GM15510 (cell line): ENCODE data around the gene HCK.

ENCODE experiments used
- POLR2A ChIP-seq: IDR thresholded peaks from 3 replicates; pipeline ENCODE4 v1.6.1; 2011; ENCODE audit warnings: borderline replicate concordance; ENCODE audit not compliant: insufficient read length; ENCODE audit errors: extremely low read depth

HCK gene

DNA sequence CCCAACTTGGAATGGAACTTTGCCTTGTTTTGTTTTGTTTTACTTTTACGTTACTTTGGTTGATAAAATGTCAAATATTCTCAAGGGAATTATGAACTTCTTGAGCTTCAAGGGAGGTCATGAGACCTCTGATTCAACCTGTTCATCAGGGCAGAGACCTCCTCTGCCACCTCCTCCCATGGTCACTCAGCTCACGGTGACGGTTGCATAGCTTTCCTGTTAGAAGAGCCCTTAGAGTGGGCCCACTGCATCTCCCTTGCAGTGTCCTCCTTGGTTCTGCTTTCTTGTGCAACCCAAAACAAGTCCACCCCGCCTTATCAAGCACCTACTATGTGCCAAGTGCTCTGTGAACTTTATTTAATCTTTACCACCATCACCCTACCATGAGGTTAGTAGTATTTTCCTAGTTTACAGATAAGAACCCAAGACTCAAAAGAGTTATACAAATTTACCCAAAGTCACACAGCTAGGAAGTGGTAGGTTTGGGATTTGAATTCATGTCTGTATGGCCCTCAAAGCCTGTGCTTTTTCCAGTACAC, 72.9 kb downstream of the HCK start:
- TF ChIP-seq POLR2A, result no peak

- no peak for TF ChIP-seq POLR2A
Observed at GRCh38 chr20:32125506-32125905, 73.5 kb downstream of the HCK start.

DNA sequence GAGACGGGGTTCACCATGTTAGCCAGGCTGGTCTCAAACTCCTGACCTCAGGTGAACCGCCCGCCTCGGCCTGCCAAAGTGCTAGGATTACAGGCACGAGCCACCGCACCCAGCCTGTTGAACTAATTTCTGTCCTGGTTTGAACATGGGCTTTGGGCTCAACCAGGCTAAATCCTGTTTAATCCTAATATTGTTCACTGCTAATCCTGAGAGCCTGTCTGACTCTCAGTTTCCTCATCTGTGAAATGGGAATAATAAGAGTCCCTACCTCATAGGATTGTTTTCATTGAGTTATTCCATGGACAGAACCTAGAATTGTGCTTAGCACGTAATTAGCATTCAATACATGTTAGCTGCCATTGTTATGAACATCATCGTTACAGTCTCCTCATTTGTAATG, 74.9 kb downstream of the HCK start:
- no peak for TF ChIP-seq POLR2A

- TF ChIP-seq POLR2A, result no peak
Observed at GRCh38 chr20:32127347-32127746, 75.3 kb downstream of the HCK start.

- no peak for TF ChIP-seq POLR2A
Observed at GRCh38 chr20:32128167-32128566, 76.1 kb downstream of the HCK start.

DNA sequence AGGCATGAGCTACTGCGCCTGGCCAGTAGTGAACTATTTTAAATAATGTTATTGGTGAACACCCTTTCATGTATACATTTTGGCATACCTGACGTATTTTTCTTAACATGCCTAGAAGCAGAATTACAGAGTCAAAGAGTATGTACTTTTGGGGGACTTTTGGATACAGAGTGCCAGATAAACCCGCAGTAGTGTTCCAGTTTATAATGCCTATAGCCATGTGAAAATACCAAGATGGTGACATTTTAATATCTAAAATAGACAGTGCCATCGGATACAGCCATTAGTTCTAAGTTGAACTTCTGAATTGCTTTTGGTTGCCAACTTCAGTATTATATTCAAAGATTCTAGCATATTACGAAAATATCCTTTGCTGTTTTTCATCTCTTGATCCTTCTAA, 77.8 kb downstream of the HCK start:
- TF ChIP-seq POLR2A, result no peak

GRCh38 chr20:32130352-32130751, 78.3 kb downstream of the HCK start:
- no peak for TF ChIP-seq POLR2A

GRCh38 chr20:32130965-32131364, 78.9 kb downstream of the HCK start:
- no peak for TF ChIP-seq POLR2A

GRCh38 chr20:32132911-32133549, 81.0 kb downstream of the HCK start:
- TF ChIP-seq POLR2A, result no peak

- no peak for TF ChIP-seq POLR2A
Observed at GRCh38 chr20:32134026-32134425, 82.0 kb downstream of the HCK start.

GRCh38 chr20:32135983-32136515, 84.0 kb downstream of the HCK start:
- no peak for TF ChIP-seq POLR2A

DNA sequence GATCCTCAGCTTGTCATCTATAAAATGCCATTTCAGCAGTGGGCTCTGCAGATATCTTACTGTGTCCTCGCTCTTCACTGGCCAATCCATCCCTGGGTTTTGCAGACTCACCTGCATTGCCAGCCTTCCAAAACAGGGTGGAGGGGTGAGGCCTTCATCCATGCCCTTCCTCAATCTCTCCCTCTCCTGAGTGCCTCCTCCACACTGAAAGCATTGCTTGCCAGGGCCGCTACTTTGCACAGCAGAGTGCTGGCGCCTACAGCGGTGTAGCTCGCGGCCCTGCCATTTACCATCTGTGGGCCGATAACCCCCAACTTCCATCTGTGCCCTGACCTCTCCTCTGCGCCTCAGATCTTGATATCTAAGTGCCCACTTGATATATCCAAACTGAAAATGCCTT, 86.9 kb downstream of the HCK start:
- no peak for TF ChIP-seq POLR2A

GRCh38 chr20:32139947-32140346, 87.9 kb downstream of the HCK start:
- TF ChIP-seq POLR2A, result no peak

GRCh38 chr20:32140603-32141002, 88.6 kb downstream of the HCK start:
- no peak for TF ChIP-seq POLR2A

- TF ChIP-seq POLR2A, result no peak
Observed at GRCh38 chr20:32141465-32141980, 89.5 kb downstream of the HCK start.

- no peak for TF ChIP-seq POLR2A
Observed at GRCh38 chr20:32142088-32142487, 90.0 kb downstream of the HCK start.
